Neural progenitor cell (in vitro differentiated cells): Measurements from ENCODE around the gene MRAS.

Experiments used
- EZH2 ChIP-seq: fragments of 200-600 bp; sonication (generic); IDR thresholded peaks from 2 replicates; pipeline ENCODE4 v1.6.1; 2017; ENCODE audit warnings: antibody characterized with exemption, mild to moderate bottlenecking, moderate library complexity
- EZH2phosphoT487 ChIP-seq: fragments of 200-600 bp; sonication (generic); IDR thresholded peaks from 2 replicates; pipeline ENCODE4 v1.6.1; 2017; ENCODE audit warnings: antibody characterized with exemption
- TF ChIP-seq, protein P1 (sequence below): fragments of 200-600 bp; sonication (generic); IDR thresholded peaks from 2 replicates; pipeline ENCODE4 v1.5.1; 2017; ENCODE audit warnings: antibody characterized with exemption, mild to moderate bottlenecking

- TF ChIP-seq, protein P1, sequence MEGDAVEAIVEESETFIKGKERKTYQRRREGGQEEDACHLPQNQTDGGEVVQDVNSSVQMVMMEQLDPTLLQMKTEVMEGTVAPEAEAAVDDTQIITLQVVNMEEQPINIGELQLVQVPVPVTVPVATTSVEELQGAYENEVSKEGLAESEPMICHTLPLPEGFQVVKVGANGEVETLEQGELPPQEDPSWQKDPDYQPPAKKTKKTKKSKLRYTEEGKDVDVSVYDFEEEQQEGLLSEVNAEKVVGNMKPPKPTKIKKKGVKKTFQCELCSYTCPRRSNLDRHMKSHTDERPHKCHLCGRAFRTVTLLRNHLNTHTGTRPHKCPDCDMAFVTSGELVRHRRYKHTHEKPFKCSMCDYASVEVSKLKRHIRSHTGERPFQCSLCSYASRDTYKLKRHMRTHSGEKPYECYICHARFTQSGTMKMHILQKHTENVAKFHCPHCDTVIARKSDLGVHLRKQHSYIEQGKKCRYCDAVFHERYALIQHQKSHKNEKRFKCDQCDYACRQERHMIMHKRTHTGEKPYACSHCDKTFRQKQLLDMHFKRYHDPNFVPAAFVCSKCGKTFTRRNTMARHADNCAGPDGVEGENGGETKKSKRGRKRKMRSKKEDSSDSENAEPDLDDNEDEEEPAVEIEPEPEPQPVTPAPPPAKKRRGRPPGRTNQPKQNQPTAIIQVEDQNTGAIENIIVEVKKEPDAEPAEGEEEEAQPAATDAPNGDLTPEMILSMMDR = no peak
- no peak for TF ChIP-seq EZH2
- no peak for TF ChIP-seq EZH2phosphoT487
These were observed 22.4 kb upstream of the MRAS start for GRCh38 chr3:138325990-138326389.
